ENCODE measurements around the gene ASTN1.

- TF ChIP-seq CTCF (tag by site-specific recombination; IDR thresholded peaks at IDR 0.05) (no peak), ZBTB8A (tag by site-specific recombination; IDR thresholded peaks at IDR 0.05) (no peak), ZNF239 (tag by site-specific recombination; IDR thresholded peaks at IDR 0.05) (no peak), ZBTB44 (tag by site-specific recombination; IDR thresholded peaks at IDR 0.05) (no peak), GLI4 (tag by site-specific recombination; IDR thresholded peaks at IDR 0.05) (no peak), ZNF768 (tag by site-specific recombination; IDR thresholded peaks at IDR 0.05) (no peak), ZNF571 (tag by site-specific recombination; IDR thresholded peaks at IDR 0.05) (no peak), GLI2 (tag by site-specific recombination; IDR thresholded peaks at IDR 0.05; ENCODE audit: borderline replicate concordance, low read depth) (no peak)
Observed at GRCh38 chr1:177163844-177164379, 600 bp downstream of the ASTN1 start.
